Activated B cell treated with CpG ODN at 0.5 μM for 24 hours (primary cell): ENCODE measurements around the gene CYP26C1. TPM values are rescaled to one million over a fixed set of nuclear protein-coding genes. Genes with fewer than 3 reads are reported as not detected.

ENCODE experiments used
- ATAC-seq: fragments of 200-7000 bp; cut with Tn5 transposase; one replicate; pipeline ENCODE4 v1.10.0; 2021; ENCODE audit warnings: low read depth, mild to moderate bottlenecking, moderate library complexity
- CTCF ChIA-PET: fragments of 350-600 bp; sonication (Branson Sonifier 250); formaldehyde crosslinking; loops from one replicate; lab custom pipeline; 2021; ENCODE audit warnings: antibody characterized with exemption; lab: Charles Lee
- POLR2A ChIA-PET: fragments of 350-600 bp; sonication (Branson Sonifier 250); formaldehyde crosslinking; loops from one replicate; lab custom pipeline; 2021; ENCODE audit warnings: antibody characterized with exemption; lab: Charles Lee
- DNase-seq: peaks from one replicate; pipeline ENCODE4 v3.0.0; 2022
- H3K27ac Mint-ChIP-seq: one replicate; pipeline ENCODE4 v1.8.0; 2020; ENCODE audit warnings: mixed read lengths
- H3K27me3 Mint-ChIP-seq: one replicate; pipeline ENCODE4 v1.8.0; 2021; ENCODE audit warnings: mixed read lengths
- H3K36me3 Mint-ChIP-seq: one replicate; pipeline ENCODE4 v1.8.0; 2021; ENCODE audit warnings: low read depth, mixed read lengths
- H3K4me1 Mint-ChIP-seq: one replicate; pipeline ENCODE4 v1.8.0; 2021; ENCODE audit warnings: mixed read lengths
- H3K4me3 Mint-ChIP-seq: one replicate; pipeline ENCODE4 v1.8.0; 2020; ENCODE audit warnings: mild to moderate bottlenecking, mixed read lengths
- H3K9me3 Mint-ChIP-seq: one replicate; pipeline ENCODE4 v1.8.0; 2020; ENCODE audit warnings: mixed read lengths
- CTCF ChIP-seq: fragments of 200-600 bp; IDR thresholded peaks from one replicate; pipeline ENCODE4 v1.8.0; 2022; ENCODE audit warnings: antibody characterized with exemption, mild to moderate bottlenecking
- intact Hi-C: fragments of 100-400 bp; cut with micrococcal nuclease; formaldehyde crosslinking; loops from one replicate; pipeline ENCODE4 v1.15.1; 2024
- total RNA-seq: library from RNA; stranded (reverse); gene quantifications from 2 replicates; pipeline ENCODE4 v1.2.3, GENCODE V29; 2022

Gene CYP26C1
- total RNA-seq, 1 donor from 2014 or later, result 0.24 TPM

GRCh38 chr10:93071177-93071472, 10.5 kb downstream of the CYP26C1 start:
- H3K9me3 Mint-ChIP-seq, result no peaks in the 10 kb centered on the region
- H3K4me3 Mint-ChIP-seq, result no peak overlapping the region
- no peak for TF ChIP-seq CTCF
- ChIA-PET POLR2A (no interaction called here), CTCF (no interaction called here)
- intact Hi-C loops, result no loop called here
- H3K4me1 Mint-ChIP-seq, result peaks cover 44% of the 10 kb centered on the region
- H3K36me3 Mint-ChIP-seq, result no peaks in the 10 kb centered on the region
- H3K27ac Mint-ChIP-seq, result no peak overlapping the region
- ATAC-seq (no peak), DNase-seq (no peak)
- H3K27me3 Mint-ChIP-seq, result peaks cover 78% of the 10 kb centered on the region

- no peak overlapping the region for H3K27ac Mint-ChIP-seq
- intact Hi-C loops, result no loop called here
- POLR2A ChIA-PET, result no interaction called here
- peaks cover 44% of the 10 kb centered on the region for H3K4me1 Mint-ChIP-seq
- TF ChIP-seq CTCF, result no peak
- no peaks in the 10 kb centered on the region for H3K36me3 Mint-ChIP-seq
- H3K27me3 Mint-ChIP-seq, result peaks cover 78% of the 10 kb centered on the region
- no peak for ATAC-seq
- peak overlapping the region; percentile 77 for H3K4me3 Mint-ChIP-seq
- no peaks in the 10 kb centered on the region for H3K9me3 Mint-ChIP-seq
- CTCF ChIA-PET, result no interaction called here
- no peak for DNase-seq
Measured at GRCh38 chr10:93071674-93072224, 11.2 kb downstream of the CYP26C1 start.

GRCh38 chr10:93072225-93072712, 11.7 kb downstream of the CYP26C1 start:
- intact Hi-C loops, result no loop called here
- Mint-ChIP-seq H3K27ac (no peak overlapping the region), H3K4me1 (peaks cover 44% of the 10 kb centered on the region)

GRCh38 chr10:93072713-93073538, 12.3 kb downstream of the CYP26C1 start:
- DNase-seq (no peak), ATAC-seq (no peak)
- TF ChIP-seq CTCF, result no peak
- Mint-ChIP-seq H3K4me3 (peak overlapping the region; percentile 77), H3K27me3 (peaks cover 75% of the 10 kb centered on the region), H3K9me3 (no peaks in the 10 kb centered on the region), H3K27ac (no peak overlapping the region), H3K36me3 (no peaks in the 10 kb centered on the region), H3K4me1 (peaks cover 44% of the 10 kb centered on the region)
- POLR2A ChIA-PET, result no interaction called here
- intact Hi-C loops, result no loop called here
- CTCF ChIA-PET, result no interaction called here

More at GRCh38 chr10:93072225-93072712, 11.7 kb downstream of the CYP26C1 start:
- Mint-ChIP-seq H3K36me3 (no peaks in the 10 kb centered on the region), H3K4me3 (peak overlapping the region; percentile 77), H3K9me3 (no peaks in the 10 kb centered on the region), H3K27me3 (peaks cover 77% of the 10 kb centered on the region)
- no peak for DNase-seq
- CTCF ChIA-PET, result no interaction called here
- no peak for TF ChIP-seq CTCF
- POLR2A ChIA-PET, result no interaction called here
- ATAC-seq, result no peak

GRCh38 chr10:93073539-93074146, 13.0 kb downstream of the CYP26C1 start, which contains the start of gene CYP26A1:
CYP26A1 (plus strand) TSS chr10:93073893; CDS start chr10:93073935, 42 bp downstream.
- H3K27me3 Mint-ChIP-seq, result peaks cover 73% of the 10 kb centered on the region
- no peak for DNase-seq
- ChIA-PET POLR2A (interaction anchor here (0.5 kb wide), 1 partner anchor 294 kb away, joined by 3 read pairs; no protein-coding TSS in a partner anchor), CTCF (no interaction called here)
- no peaks in the 10 kb centered on the region for H3K36me3 Mint-ChIP-seq
- ATAC-seq, result peak; percentile 85
- H3K4me1 Mint-ChIP-seq, result peaks cover 42% of the 10 kb centered on the region
- no peaks in the 10 kb centered on the region for H3K9me3 Mint-ChIP-seq
- H3K4me3 Mint-ChIP-seq, result peak within 1 kb of the TSS; percentile 77
- intact Hi-C loops, result loop anchor here (1.0 kb wide), 1 partner anchor 11 kb away; no protein-coding TSS in a partner anchor
- TF ChIP-seq CTCF, result no peak
- H3K27ac Mint-ChIP-seq, result no peak within 1 kb of the TSS
